ENCODE data around the gene DECR2.

Gene DECR2

GRCh38 chr16:400061-400591, 1.6 kb upstream of the DECR2 start:
- peak overlapping the region; percentile 77 for H3K4me3 ChIP-seq (ENCODE audit: low read depth, low read length)
- H3K27ac ChIP-seq = no peak overlapping the region
- H3K36me3 ChIP-seq (replicated peaks) = peaks cover 12% of the 10 kb centered on the region
- no peaks in the 10 kb centered on the region for H3K27me3 ChIP-seq (replicated peaks)
- no peak for TF ChIP-seq CTCF (IDR thresholded peaks at IDR 0.05; ENCODE audit: low read depth, low read length, missing control alignments)
- no peak for DNase-seq
- in situ Hi-C loops (cut with HindIII; ENCODE audit: low pct_ligation_motif_present, low sequenced_read_pairs) = no loop called here

GRCh38 chr16:404971-405486, 3.3 kb downstream of the DECR2 start:
- TF ChIP-seq CTCF (IDR thresholded peaks at IDR 0.05; ENCODE audit: low read depth, low read length, missing control alignments) = no peak
- no peak for DNase-seq
- in situ Hi-C loops (cut with HindIII; ENCODE audit: low pct_ligation_motif_present, low sequenced_read_pairs) = no loop called here
- H3K36me3 ChIP-seq (replicated peaks) = peaks cover 3% of the 10 kb centered on the region
- no peak overlapping the region for H3K27ac ChIP-seq
- H3K4me3 ChIP-seq (ENCODE audit: low read depth, low read length) = no peak overlapping the region
- H3K27me3 ChIP-seq (replicated peaks) = no peaks in the 10 kb centered on the region

- TF ChIP-seq CTCF (IDR thresholded peaks at IDR 0.05; ENCODE audit: low read depth, low read length, missing control alignments) = no peak
- Histone ChIP-seq H3K4me3 (ENCODE audit: low read depth, low read length) (no peak overlapping the region), H3K27ac (no peak overlapping the region), H3K27me3 (replicated peaks) (no peaks in the 10 kb centered on the region), H3K36me3 (replicated peaks) (peaks cover 2% of the 10 kb centered on the region)
- DNase-seq = no peak
- in situ Hi-C loops (cut with HindIII; ENCODE audit: low pct_ligation_motif_present, low sequenced_read_pairs) = no loop called here
Measured at GRCh38 chr16:405548-406506, 4.1 kb downstream of the DECR2 start.

- TF ChIP-seq CTCF (IDR thresholded peaks at IDR 0.05; ENCODE audit: low read depth, low read length, missing control alignments) = no peak
- Histone ChIP-seq H3K27ac (no peak overlapping the region), H3K4me3 (ENCODE audit: low read depth, low read length) (no peak overlapping the region), H3K36me3 (replicated peaks) (peaks cover 2% of the 10 kb centered on the region), H3K27me3 (replicated peaks) (no peaks in the 10 kb centered on the region)
- in situ Hi-C loops (cut with HindIII; ENCODE audit: low pct_ligation_motif_present, low sequenced_read_pairs) = no loop called here
- no peak for DNase-seq
Measured at GRCh38 chr16:407253-407652, 5.6 kb downstream of the DECR2 start.

- H3K27ac ChIP-seq = no peak overlapping the region
- no peaks in the 10 kb centered on the region for H3K27me3 ChIP-seq (replicated peaks)
- H3K36me3 ChIP-seq (replicated peaks) = peaks cover 2% of the 10 kb centered on the region
- no peak overlapping the region for H3K4me3 ChIP-seq (ENCODE audit: low read depth, low read length)
- TF ChIP-seq CTCF (IDR thresholded peaks at IDR 0.05; ENCODE audit: low read depth, low read length, missing control alignments) = no peak
- no peak for DNase-seq
- in situ Hi-C loops (cut with HindIII; ENCODE audit: low pct_ligation_motif_present, low sequenced_read_pairs) = no loop called here
Measured at GRCh38 chr16:410516-411178, 9.0 kb downstream of the DECR2 start.

Measured in brain microvascular endothelial cell (primary cell).